ENCODE measurements around the gene GPC6. TPM values are rescaled to one million over a fixed set of nuclear protein-coding genes. Genes with fewer than 3 reads are reported as not detected.

The GPC6 gene
- polyA plus RNA-seq, 2 donors: 0.16 to 0.22 TPM

DNA sequence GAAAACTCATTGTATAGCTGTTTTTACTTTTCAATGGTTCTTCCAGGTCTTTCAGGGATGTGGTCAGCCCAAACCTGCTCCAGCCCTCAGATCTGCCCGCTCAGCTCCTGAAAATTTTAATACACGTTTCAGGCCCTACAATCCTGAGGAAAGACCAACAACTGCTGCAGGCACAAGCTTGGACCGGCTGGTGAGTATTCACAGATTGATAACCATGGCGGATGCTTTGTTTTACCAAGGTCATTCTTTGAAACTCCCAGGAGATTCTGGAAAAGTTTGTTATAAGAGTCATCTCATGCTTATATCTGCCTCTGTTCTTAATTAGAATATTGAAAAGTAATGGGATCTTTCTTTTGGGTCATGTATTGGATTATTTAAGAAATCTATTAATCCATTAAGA is 1079.3 kb downstream of the GPC6 start:
- H3K9me3 ChIP-seq (ENCODE audit: control insufficient read depth in 2 of 2, insufficient read depth in 1 of 2, low read depth in 1 of 2, low read length in 1 of 2): no peaks in the 10 kb centered on the region
- no peak overlapping the region for H3K4me3 ChIP-seq (ENCODE audit: low read depth in 1 of 2, low read length in 2 of 2)
- H3K27ac ChIP-seq (ENCODE audit: low read depth in 2 of 2, low read length in 1 of 2): no peak overlapping the region
- H3K27me3 ChIP-seq (ENCODE audit: control insufficient read depth in 1 of 2, insufficient read depth in 2 of 2, low read length in 2 of 2): no peaks in the 10 kb centered on the region
- 75 to 79% methylated on average over 4 of the region's 4 CpGs for WGBS, 2 donors
- no peaks in the 10 kb centered on the region for H3K4me1 ChIP-seq (ENCODE audit: control insufficient read depth in 2 of 2, insufficient read depth in 2 of 2, low read length in 1 of 2)
- H3K36me3 ChIP-seq (ENCODE audit: control insufficient read depth in 2 of 2, insufficient read depth in 2 of 2, low read length in 1 of 2): no peaks in the 10 kb centered on the region

DNA sequence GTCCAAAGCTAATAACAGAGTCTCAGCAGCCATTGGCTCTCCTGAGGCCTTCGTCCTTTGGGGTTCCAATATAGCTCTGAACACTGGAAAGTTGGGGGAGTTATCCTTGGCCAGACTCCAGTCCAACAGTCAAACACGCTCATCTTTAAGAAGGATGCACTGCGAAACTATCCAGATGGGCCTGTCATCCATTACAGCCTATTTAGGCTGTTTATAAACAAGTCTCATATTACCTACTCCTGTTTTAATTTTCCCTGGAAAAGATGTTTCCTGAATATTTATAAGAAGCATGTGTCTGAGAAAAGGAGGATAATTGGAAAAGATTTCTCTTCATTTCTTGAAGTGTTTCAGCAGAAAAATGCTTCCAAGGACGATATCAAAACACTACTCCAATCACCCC is 1082.2 kb downstream of the GPC6 start:
- no peaks in the 10 kb centered on the region for H3K36me3 ChIP-seq (ENCODE audit: control insufficient read depth in 2 of 2, insufficient read depth in 2 of 2, low read length in 1 of 2)
- no peaks in the 10 kb centered on the region for H3K27me3 ChIP-seq (ENCODE audit: control insufficient read depth in 1 of 2, insufficient read depth in 2 of 2, low read length in 2 of 2)
- H3K4me3 ChIP-seq (ENCODE audit: low read depth in 1 of 2, low read length in 2 of 2): no peak overlapping the region
- WGBS, 2 donors: 85 to 90% methylated on average over 4 of the region's 4 CpGs
- no peaks in the 10 kb centered on the region for H3K4me1 ChIP-seq (ENCODE audit: control insufficient read depth in 2 of 2, insufficient read depth in 2 of 2, low read length in 1 of 2)
- H3K27ac ChIP-seq (ENCODE audit: low read depth in 2 of 2, low read length in 1 of 2): no peak overlapping the region
- no peaks in the 10 kb centered on the region for H3K9me3 ChIP-seq (ENCODE audit: control insufficient read depth in 2 of 2, insufficient read depth in 1 of 2, low read depth in 1 of 2, low read length in 1 of 2)

DNA sequence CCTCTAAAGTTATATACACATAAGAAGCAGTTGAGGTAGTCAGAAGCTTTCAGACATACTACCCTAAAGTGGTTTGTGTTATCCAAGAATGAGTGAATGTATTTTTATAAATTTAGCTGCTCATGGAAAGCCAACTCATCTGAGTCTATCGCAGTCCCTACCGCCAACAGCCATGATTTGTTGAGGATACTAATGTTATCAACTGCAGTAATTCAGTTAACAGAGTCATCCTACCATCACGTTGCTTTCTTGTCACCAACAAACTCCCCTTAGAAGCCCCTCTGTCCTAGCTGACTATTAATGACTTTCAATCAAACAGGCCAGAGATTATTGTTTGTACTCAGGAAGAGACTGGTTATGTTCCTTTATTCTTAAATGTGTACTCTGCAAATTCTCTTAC is 1083.0 kb downstream of the GPC6 start:
- Histone ChIP-seq H3K27ac (ENCODE audit: low read depth in 2 of 2, low read length in 1 of 2) (no peak overlapping the region), H3K36me3 (ENCODE audit: control insufficient read depth in 2 of 2, insufficient read depth in 2 of 2, low read length in 1 of 2) (no peaks in the 10 kb centered on the region)
- 89 to 92% methylated on average over 3 of the region's 3 CpGs for WGBS, 2 donors

DNA sequence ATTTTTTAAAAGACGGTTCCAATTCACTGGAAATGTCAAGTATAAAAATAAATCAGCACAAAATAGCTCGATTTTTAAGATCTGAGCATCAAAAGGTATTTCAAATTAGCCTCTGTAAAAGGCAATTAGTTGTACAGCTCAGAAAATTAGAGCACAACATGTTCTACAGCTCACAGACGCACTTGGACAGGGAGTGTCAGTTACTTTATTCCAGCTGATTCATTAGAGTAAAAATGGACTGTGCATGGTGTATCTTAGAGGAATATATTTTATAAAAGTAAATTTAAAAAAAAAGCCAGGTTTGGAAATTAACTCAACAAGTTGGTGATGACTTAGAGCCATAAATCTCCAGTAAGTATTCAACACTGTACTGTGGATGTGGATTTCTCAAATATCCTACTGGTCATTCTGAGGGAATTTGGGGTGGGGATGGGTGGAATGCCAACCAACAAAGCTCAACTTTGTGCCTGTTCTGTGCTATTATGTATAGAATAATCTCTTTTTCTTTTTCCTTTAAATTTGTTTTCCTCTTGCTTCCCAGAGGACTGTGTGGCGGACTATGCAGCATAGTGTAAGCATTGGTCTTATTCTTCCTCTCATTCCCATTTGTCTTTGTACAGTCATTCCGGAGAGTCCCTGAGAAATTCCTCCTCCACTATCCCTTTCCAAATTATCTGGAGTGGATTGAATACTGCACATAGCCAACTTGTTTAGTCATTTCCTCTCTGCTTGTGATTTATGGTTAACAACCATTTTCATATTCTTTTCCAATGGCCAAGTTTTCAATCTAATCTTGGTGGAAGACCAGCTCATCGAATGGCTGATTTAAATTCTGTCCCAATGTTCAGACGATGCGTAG is 1083.6 kb downstream of the GPC6 start:
- H3K27ac ChIP-seq (ENCODE audit: low read depth in 2 of 2, low read length in 1 of 2): no peak overlapping the region
- H3K4me3 ChIP-seq (ENCODE audit: low read depth in 1 of 2, low read length in 2 of 2): no peak overlapping the region
- H3K27me3 ChIP-seq (ENCODE audit: control insufficient read depth in 1 of 2, insufficient read depth in 2 of 2, low read length in 2 of 2): no peaks in the 10 kb centered on the region
- no peaks in the 10 kb centered on the region for H3K36me3 ChIP-seq (ENCODE audit: control insufficient read depth in 2 of 2, insufficient read depth in 2 of 2, low read length in 1 of 2)
- no peaks in the 10 kb centered on the region for H3K9me3 ChIP-seq (ENCODE audit: control insufficient read depth in 2 of 2, insufficient read depth in 1 of 2, low read depth in 1 of 2, low read length in 1 of 2)
- WGBS, 2 donors: 66 to 76% methylated on average over 8 of the region's 8 CpGs
- H3K4me1 ChIP-seq (ENCODE audit: control insufficient read depth in 2 of 2, insufficient read depth in 2 of 2, low read length in 1 of 2): no peaks in the 10 kb centered on the region

More for the DNA sequence above, 1083.0 kb downstream of the GPC6 start:
- H3K4me3 ChIP-seq (ENCODE audit: low read depth in 1 of 2, low read length in 2 of 2): no peak overlapping the region
- no peaks in the 10 kb centered on the region for H3K9me3 ChIP-seq (ENCODE audit: control insufficient read depth in 2 of 2, insufficient read depth in 1 of 2, low read depth in 1 of 2, low read length in 1 of 2)
- H3K4me1 ChIP-seq (ENCODE audit: control insufficient read depth in 2 of 2, insufficient read depth in 2 of 2, low read length in 1 of 2): no peaks in the 10 kb centered on the region
- H3K27me3 ChIP-seq (ENCODE audit: control insufficient read depth in 1 of 2, insufficient read depth in 2 of 2, low read length in 2 of 2): no peaks in the 10 kb centered on the region

DNA sequence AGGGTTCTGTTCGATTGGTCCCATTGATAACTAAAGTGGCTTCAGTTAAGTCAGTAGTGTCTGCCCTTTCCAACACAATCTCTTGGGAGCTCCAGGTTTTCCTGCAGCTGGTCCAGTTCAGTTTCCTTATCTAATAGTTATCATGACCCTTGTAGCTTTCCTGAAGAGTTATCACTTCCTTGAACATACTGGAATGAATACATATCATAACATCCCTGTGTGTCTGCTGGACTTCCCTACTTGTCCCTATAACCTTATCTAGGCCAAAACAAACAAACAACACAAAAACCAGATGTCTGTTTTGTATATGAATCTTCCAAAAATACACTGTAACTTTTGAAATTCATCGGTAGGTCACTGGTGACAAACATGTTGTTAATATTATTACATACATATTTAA is 1085.3 kb downstream of the GPC6 start:
- no peaks in the 10 kb centered on the region for H3K4me1 ChIP-seq (ENCODE audit: control insufficient read depth in 2 of 2, insufficient read depth in 2 of 2, low read length in 1 of 2)
- 68 to 77% methylated on average over 2 of the region's 2 CpGs for WGBS, 2 donors
- H3K27me3 ChIP-seq (ENCODE audit: control insufficient read depth in 1 of 2, insufficient read depth in 2 of 2, low read length in 2 of 2): no peaks in the 10 kb centered on the region
- no peak overlapping the region for H3K27ac ChIP-seq (ENCODE audit: low read depth in 2 of 2, low read length in 1 of 2)
- no peaks in the 10 kb centered on the region for H3K9me3 ChIP-seq (ENCODE audit: control insufficient read depth in 2 of 2, insufficient read depth in 1 of 2, low read depth in 1 of 2, low read length in 1 of 2)
- no peaks in the 10 kb centered on the region for H3K36me3 ChIP-seq (ENCODE audit: control insufficient read depth in 2 of 2, insufficient read depth in 2 of 2, low read length in 1 of 2)
- H3K4me3 ChIP-seq (ENCODE audit: low read depth in 1 of 2, low read length in 2 of 2): no peak overlapping the region

DNA sequence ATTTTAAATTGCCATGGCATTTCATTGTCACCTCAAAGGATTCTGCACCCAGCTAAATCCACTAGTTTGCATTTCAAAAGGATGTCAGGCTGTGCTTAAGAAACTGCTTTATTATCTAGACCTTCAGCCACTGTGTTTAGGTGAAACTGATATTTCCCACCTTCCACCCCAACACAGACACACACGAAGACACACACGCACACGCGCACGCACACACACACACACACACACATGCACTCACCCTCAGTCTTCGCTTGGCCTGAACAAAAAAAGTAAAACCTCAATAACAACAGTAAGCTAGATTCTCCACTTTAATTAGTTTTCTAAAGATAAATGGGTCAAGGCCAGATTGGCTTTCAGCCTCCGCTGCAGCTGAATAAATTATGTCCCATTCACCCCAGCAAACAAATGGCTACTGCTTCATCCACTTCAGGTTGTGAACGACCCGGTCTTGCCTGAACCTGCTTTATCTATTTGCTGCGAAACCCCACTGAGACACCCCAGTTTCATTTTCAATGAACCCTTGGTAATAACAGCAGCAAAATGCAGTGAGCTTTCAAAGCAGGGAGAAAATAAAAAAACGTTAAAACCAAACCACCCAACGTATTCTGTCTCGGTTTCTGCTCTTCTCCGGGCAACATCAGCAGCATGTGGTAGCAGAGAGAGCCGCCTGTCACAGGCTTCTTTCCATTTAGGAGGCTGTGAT is 1086.1 kb downstream of the GPC6 start:
- Histone ChIP-seq H3K9me3 (ENCODE audit: control insufficient read depth in 2 of 2, insufficient read depth in 1 of 2, low read depth in 1 of 2, low read length in 1 of 2) (no peaks in the 10 kb centered on the region), H3K27ac (ENCODE audit: low read depth in 2 of 2, low read length in 1 of 2) (no peak overlapping the region), H3K36me3 (ENCODE audit: control insufficient read depth in 2 of 2, insufficient read depth in 2 of 2, low read length in 1 of 2) (no peaks in the 10 kb centered on the region), H3K4me3 (ENCODE audit: low read depth in 1 of 2, low read length in 2 of 2) (no peak overlapping the region), H3K4me1 (ENCODE audit: control insufficient read depth in 2 of 2, insufficient read depth in 2 of 2, low read length in 1 of 2) (no peaks in the 10 kb centered on the region), H3K27me3 (ENCODE audit: control insufficient read depth in 1 of 2, insufficient read depth in 2 of 2, low read length in 2 of 2) (no peaks in the 10 kb centered on the region)
- 59 to 68% methylated on average over 15 of the region's 15 CpGs for WGBS, 2 donors

DNA sequence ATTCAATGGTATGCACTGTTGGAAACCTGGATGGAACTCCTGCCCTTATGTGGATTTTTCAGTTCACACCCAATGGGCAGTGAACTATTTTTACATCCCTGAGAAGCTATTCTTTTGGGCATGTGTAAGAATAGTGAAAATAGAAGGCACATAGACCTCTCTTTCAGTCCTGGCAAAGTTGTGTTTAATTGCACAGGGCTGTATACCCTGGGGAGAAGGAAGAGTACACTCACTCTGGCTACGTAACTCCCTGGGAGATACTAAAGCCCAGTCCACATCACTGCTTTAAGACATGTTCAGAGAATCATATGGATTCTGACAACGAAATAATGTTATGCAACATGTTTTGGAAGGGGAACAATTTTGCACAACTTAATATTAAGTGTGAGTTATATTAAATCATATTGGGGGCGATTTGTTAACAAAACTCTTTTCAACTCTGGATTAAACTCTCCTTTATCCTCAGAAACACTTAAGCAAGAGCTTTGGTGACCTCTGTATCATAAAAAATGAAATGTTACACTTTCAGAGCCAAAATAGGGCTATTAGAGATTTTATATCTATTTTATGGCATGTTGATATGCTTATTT is 1086.8 kb downstream of the GPC6 start:
- no peaks in the 10 kb centered on the region for H3K9me3 ChIP-seq (ENCODE audit: control insufficient read depth in 2 of 2, insufficient read depth in 1 of 2, low read depth in 1 of 2, low read length in 1 of 2)
- H3K4me3 ChIP-seq (ENCODE audit: low read depth in 1 of 2, low read length in 2 of 2): no peak overlapping the region
- no peaks in the 10 kb centered on the region for H3K36me3 ChIP-seq (ENCODE audit: control insufficient read depth in 2 of 2, insufficient read depth in 2 of 2, low read length in 1 of 2)
- no peaks in the 10 kb centered on the region for H3K4me1 ChIP-seq (ENCODE audit: control insufficient read depth in 2 of 2, insufficient read depth in 2 of 2, low read length in 1 of 2)
- no peak overlapping the region for H3K27ac ChIP-seq (ENCODE audit: low read depth in 2 of 2, low read length in 1 of 2)
- 79 to 88% methylated on average over 3 of the region's 3 CpGs for whole genome bisulfite sequencing, 2 donors
- no peaks in the 10 kb centered on the region for H3K27me3 ChIP-seq (ENCODE audit: control insufficient read depth in 1 of 2, insufficient read depth in 2 of 2, low read length in 2 of 2)

DNA sequence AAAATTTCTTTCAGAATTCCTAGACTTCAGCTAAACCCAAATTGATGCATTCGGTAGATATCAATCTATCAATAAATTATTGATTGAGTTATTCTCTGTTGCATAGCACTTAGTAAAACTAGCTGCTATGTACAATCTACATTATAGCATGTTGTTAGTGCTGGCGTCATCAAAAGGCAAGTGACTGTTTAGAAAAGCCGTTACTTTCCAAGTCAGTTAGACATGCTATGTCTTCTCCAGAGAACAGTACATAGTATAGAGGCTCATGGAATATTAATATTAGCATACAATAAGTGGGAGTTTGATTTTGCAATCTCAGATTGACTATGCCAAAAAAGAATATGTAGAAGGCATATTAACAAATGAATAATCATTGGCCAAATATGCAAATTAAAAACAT is 1087.3 kb downstream of the GPC6 start:
- H3K27me3 ChIP-seq (ENCODE audit: control insufficient read depth in 1 of 2, insufficient read depth in 2 of 2, low read length in 2 of 2): no peaks in the 10 kb centered on the region
- H3K4me3 ChIP-seq (ENCODE audit: low read depth in 1 of 2, low read length in 2 of 2): no peak overlapping the region
- no peak overlapping the region for H3K27ac ChIP-seq (ENCODE audit: low read depth in 2 of 2, low read length in 1 of 2)
- no peaks in the 10 kb centered on the region for H3K4me1 ChIP-seq (ENCODE audit: control insufficient read depth in 2 of 2, insufficient read depth in 2 of 2, low read length in 1 of 2)
- WGBS, 2 donors: 82 to 93% methylated on average over 3 of the region's 3 CpGs
- H3K9me3 ChIP-seq (ENCODE audit: control insufficient read depth in 2 of 2, insufficient read depth in 1 of 2, low read depth in 1 of 2, low read length in 1 of 2): no peaks in the 10 kb centered on the region
- H3K36me3 ChIP-seq (ENCODE audit: control insufficient read depth in 2 of 2, insufficient read depth in 2 of 2, low read length in 1 of 2): no peaks in the 10 kb centered on the region

DNA sequence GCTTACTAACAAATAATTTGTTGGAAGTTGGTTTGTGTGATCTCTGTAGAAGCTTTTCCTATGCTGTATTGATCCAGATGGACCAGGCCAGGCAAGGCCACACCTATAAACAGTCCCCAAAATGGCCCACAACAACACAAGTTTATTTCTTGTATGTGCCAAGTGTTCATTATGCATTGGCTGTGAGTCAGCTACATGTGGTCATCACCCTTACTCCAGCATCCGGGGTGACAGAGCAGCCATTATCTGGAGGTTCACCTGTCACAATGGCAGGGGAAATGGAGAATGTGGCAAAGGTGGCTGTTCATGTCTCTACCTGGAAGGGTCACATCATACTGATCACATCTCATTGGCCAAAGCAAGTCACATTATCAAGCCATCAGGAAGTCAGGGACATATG is 1088.6 kb downstream of the GPC6 start:
- no peaks in the 10 kb centered on the region for H3K9me3 ChIP-seq (ENCODE audit: control insufficient read depth in 2 of 2, insufficient read depth in 1 of 2, low read depth in 1 of 2, low read length in 1 of 2)
- H3K27me3 ChIP-seq (ENCODE audit: control insufficient read depth in 1 of 2, insufficient read depth in 2 of 2, low read length in 2 of 2): no peaks in the 10 kb centered on the region
- WGBS, 2 donors: 83 to 95% methylated on average over 1 of the region's 1 CpG
- no peak overlapping the region for H3K4me3 ChIP-seq (ENCODE audit: low read depth in 1 of 2, low read length in 2 of 2)
- no peaks in the 10 kb centered on the region for H3K4me1 ChIP-seq (ENCODE audit: control insufficient read depth in 2 of 2, insufficient read depth in 2 of 2, low read length in 1 of 2)
- no peak overlapping the region for H3K27ac ChIP-seq (ENCODE audit: low read depth in 2 of 2, low read length in 1 of 2)
- no peaks in the 10 kb centered on the region for H3K36me3 ChIP-seq (ENCODE audit: control insufficient read depth in 2 of 2, insufficient read depth in 2 of 2, low read length in 1 of 2)
